Jurkat, Clone E6-1 (cell line): ENCODE results near the gene S100A14. TPM values are rescaled to one million over a fixed set of nuclear protein-coding genes. Genes with fewer than 3 reads are reported as not detected.

ENCODE experiments used
- DNase-seq: peaks from one replicate; pipeline ENCODE4 v3.0.0-alpha.2; 2011; ENCODE audit warnings: low read depth, low spot score
- H3K4me3 ChIP-seq: 2 replicates; pipeline ENCODE4 v1.5.1; 2011; ENCODE audit warnings: mild to moderate bottlenecking, low read length, control low read depth, moderate library complexity
- polyA plus RNA-seq: library from polyadenylated mRNA; unstranded; fragments of >200 nt; gene quantifications from one replicate; pipeline ENCODE4 v1.2.1, GENCODE V29; 2012; ENCODE audit warnings: missing spikeins; ENCODE audit not compliant: insufficient read length, insufficient read depth

The S100A14 gene
- polyA plus RNA-seq, result not detected

DNA sequence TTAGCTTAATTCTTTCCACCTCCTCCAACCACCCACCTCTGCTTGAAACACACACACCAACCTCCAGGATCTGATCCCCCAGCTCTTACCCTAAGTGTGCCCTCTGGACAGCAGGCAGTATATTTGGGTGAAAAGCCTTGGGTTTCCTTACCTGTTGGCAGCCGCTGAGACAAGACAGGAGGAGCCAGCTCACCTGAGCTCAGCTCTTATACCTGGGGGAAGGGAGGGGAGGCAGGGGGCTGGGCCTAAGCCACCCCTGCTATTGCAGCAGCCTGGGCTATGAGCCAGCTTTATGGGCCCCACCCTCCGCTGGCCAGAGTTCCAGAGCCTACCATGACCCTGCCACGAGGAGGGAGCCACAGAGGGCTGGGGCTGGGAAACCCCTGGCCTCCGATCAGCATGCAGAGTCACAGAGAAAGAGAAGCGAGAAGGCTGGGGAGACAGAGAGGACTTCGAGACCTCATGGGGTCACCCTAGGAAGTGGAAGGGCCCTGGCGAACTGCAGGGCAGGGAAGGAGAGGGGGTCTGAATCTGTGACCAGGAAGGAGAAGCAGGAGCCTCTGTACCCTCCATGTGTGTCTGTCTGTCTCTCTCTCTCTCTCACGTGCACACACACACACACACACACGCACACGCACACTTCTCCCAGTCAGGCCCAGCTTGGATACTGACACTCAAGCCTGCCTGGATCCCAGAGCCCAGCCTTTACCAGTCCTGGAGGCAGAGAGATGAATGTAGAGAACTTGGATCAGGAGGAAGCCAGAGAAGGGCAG is at the start of gene S100A14:
S100A14 (minus strand) TSS at position 182 of the 773 bp plus-strand sequence. CDS start 467 bp downstream, outside the sequence.
- H3K4me3 ChIP-seq, result no peak within 1 kb of the TSS
- DNase-seq, result no peak

DNA sequence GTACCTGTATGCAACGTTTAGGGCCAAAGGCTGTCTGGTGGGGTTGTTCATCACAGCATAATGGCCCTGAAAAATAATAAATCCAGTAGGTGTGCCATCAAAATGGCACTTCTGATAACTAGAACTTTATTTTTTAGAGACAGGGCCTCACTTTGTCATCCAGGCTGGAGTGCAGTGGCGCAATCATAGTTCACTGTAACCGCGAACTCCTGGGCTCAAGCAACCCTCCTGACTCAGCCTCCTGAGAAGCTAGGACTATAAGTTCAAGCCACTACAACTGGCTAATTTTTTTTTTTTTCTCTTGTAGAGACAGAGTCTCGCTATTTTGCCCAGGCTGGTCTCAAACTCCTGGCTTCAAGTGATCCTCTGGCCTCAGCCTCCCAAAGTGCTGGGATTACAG is 47.1 kb upstream of the S100A14 start:
- no peak overlapping the region for H3K4me3 ChIP-seq
- DNase-seq, result no peak

DNA sequence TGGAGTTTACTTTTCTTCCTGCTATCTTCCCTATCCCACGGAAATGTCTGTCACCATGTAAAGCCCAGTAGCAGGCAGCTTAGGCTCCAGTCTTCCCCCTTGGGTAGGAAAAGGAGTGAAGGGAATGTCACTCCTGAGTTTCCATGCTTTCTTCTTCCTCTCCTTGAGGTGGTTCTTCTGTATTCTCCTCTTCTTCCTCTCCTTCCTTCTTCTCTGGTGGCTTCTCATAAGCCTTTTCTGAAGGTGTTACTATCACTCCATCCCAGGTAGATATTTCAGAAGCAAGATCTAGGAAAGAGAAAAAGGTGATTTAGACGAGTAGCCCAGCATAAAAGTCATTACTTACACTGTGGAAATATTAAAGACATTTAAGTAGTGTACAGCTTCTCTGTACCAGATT is 46.1 kb upstream of the S100A14 start:
- no peak for DNase-seq
- H3K4me3 ChIP-seq, result no peak overlapping the region

DNA sequence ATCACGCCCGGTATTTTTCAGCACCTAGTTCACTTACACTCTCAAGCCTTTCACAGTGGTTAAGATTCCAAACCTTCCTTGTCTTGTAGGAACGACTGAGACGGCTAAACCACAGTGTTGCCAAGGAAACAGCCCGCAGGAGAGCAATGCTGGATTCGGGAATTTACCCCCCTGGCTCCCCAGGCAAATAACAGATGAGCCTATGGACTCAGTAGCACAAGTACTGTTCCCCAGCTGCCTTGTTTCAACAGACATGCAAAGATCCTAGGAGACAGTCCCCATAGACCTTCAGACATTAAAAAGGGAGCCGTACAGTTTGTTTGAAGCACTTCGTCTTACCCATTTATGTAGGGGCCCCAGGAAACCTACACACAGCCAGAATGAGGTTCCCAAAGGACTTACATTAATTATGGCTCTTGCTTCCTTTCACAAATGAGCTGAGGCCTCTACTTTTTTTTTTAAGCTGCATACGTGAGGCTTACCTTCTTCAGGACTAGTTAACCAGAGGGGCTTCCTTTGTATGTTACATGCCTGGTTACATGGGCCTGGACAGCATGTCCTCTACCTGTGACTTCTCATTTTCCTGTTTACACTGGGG is 45.1 kb upstream of the S100A14 start:
- no peak for DNase-seq
- no peak overlapping the region for H3K4me3 ChIP-seq

DNA sequence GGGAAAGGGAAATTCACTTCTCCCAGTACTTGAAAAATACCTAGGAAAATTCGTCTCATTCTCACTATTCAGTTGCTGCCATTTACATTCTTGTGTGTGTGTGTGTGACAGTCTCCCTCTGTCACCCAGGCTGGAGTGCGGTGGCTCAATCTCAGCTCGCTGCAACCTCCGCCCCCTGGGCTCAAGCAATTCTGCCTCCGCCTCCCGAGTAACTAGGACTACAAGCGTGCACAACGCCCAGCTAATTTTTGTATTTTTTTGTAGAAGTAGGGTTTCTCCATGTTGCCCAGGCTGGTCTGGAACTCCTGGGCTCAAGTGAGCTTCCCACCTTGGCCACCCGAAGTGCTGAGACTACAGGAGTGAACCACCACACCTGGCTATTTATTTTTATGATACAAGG is 43.5 kb upstream of the S100A14 start:
- H3K4me3 ChIP-seq, result peak overlapping the region; percentile 88
- DNase-seq, result no peak

DNA sequence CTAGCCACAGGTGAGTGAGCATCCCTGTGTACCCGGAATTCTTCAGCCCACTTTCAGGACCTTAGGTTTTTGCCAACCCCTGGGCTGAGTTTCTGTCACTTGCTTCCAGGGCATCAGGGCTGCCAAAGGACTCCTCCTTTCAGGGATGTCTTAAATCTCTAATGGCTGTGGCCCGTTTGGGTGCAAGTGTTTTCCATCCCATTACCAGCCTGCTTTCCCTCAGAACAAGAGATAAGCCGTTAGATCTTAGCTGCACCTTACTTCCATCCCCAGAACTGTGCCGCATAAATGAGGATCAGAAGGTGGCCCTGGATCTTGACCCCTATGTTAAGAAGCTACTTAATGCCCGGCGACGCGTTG is 43.0 kb upstream of the S100A14 start:
- H3K4me3 ChIP-seq, result peak overlapping the region; percentile 88
- DNase-seq, result no peak

DNA sequence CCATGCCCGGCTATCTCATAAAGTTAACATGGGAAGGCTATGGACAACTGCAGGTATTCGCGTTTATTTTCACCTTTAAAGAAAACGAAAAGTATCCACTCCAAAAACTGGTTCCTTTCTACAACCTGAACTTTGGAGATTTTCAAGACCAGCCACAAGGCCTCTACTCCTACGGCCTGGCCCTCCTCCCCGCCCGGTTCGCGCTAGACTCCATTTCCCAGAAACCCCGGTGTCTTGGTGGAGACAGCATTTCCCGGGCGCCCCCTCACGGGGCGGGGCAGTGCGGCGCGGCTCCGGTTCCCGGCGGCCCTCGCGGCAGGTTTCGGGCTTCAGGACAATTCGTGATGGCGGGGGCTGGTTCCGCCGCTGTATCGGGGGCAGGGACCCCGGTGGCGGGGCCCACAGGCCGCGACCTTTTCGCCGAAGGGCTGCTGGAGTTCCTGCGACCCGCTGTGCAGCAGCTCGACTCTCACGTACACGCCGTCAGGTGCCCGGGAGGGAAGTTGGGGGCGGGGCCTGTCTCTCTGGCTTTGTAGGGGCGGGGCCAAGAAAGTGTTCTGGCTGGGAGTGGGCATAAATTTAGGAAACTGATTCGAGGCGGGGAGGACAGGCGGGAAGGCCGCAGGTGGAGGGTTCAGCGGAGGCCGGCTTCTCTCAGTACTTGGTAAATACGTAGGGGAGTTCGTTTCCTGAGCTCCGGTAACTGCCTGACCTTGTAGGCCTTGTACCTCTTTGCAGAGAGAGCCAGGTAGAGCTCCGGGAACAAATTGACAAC is 42.5 kb upstream of the S100A14 start, which contains the start of gene SNAPIN:
SNAPIN (plus strand) TSS at position 304 of the 775 bp plus-strand sequence; CDS start at position 345, 41 bp downstream.
- DNase-seq, result peak; percentile 73

DNA sequence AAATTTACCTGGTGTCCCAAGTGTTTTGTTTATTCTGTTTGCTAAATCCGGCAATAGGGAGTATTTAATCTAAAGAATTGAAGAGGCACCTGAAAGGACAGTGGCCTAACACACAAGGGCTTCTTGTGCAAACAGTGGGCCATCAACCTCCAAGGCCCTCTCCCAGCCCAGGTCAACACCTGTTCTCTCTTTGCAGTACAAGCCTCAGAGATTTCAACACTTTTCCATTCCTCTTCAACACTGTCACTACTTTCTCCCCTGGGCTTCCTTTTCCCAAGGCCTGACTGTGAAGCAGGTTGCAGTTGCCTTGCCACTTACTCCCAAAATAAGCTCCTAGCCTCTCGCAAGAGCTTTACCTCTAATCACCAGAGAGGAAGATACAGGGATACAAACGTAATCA is 39.2 kb upstream of the S100A14 start:
- DNase-seq, result no peak
- no peak overlapping the region for H3K4me3 ChIP-seq

More for the DNA sequence above, 42.5 kb upstream of the S100A14 start, which contains the start of gene SNAPIN:
- peak within 1 kb of the TSS; percentile 88 for H3K4me3 ChIP-seq

DNA sequence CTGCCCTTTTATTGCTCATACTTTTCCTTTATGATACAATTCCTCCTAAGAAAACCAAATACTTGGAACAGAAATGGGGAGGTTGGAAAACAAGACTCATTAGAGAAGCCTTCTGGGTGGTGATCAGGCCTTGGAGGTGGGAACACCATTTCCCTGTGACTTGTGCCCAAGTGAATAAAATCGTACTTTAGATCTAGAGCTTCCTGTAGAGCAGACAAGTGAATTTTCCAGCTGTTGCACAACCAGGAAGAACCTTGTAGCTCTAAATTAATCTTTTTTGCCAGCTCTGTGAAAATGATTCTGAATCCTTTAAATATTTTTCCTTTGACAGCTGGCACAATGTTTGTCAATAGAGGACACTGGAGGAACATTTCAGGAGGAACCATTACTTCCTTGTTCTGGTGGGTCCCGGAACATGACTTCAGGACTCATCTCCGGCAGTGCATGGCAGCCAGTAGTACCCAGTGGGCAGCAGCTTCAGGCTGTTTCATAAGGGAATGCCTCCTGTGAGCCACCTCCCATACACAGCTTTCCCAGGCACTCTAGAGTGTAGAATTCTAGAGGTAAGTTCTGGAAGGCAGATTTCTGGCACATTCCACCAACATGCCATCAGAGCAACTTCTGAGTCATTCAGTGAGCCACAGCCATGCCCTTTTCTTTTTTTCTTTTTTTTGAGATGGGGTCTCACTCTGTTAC is 36.8 kb upstream of the S100A14 start:
- no peak overlapping the region for H3K4me3 ChIP-seq
- no peak for DNase-seq

DNA sequence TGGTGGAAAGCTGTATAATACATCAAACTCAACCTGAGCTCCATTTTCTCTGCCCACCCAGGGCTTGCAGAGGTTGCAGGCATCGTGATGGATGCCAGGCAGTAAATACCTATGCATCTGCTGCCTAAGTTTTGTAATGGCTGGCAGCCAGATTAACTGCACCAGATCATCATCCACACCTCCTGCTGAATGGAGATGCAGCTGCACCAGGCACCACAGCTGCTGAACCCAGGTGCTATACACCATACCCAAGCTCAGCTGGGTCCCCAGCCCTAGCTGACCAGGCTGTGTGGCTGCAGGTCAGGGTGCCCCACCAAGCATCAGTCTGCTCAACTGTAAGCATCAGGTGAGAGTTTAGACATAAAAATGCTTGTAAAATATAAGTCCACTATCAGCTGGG is 35.6 kb upstream of the S100A14 start:
- H3K4me3 ChIP-seq, result no peak overlapping the region
- no peak for DNase-seq

DNA sequence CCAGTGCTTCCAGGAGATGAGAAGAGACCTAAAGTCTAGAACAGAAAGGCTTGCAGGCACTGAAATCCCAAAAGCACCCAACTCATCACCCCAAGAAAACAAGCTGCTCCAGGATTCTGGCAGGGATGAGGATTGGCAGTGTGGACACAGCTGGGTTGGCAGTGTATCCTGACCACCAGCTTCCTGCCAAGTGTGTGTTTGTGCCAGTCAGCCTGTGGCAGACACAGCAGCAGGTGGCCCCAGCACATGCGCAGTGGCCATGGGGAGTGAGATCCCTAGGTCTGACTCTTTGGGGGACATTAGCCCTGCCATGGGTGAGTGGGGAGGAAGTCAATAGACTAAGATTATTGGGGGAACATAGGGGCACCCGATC is 33.7 kb upstream of the S100A14 start:
- no peak for DNase-seq
- no peak overlapping the region for H3K4me3 ChIP-seq

DNA sequence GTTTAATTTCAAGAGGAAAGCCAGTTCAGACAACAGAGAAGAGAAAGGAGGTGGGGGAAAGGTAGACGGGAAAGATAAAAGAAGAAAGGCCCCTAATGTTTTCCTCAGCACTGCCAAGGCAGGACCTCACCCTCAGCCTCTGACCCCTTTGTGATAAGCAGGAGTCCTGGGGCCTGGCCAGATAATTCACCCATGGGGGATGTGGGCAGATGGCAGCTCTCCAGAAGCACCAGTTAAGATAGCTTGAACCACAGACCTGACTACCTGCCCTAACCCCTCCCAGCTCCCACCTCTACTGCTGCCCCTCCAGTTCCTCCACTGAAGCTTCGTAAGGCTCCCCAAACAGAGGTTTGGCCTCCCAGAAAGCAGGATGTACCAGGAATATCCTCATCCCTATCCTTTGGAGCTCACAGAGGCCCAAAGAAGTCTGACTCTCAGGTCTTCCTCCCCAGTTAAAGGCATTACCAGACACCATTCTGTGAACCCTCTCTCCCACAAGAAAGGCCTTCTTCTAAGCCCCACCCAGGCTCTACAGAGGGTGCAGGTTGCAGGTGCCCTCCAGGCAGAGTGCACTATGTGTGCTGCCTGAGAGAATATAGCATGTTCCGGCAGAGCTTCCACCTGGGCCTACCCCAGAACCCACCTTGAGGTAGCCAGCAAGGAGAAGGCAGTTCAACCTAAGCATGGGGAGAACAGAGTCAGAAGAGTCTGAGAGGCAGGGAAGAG is 33.2 kb upstream of the S100A14 start:
- peak; percentile 55 for DNase-seq
- no peak overlapping the region for H3K4me3 ChIP-seq

DNA sequence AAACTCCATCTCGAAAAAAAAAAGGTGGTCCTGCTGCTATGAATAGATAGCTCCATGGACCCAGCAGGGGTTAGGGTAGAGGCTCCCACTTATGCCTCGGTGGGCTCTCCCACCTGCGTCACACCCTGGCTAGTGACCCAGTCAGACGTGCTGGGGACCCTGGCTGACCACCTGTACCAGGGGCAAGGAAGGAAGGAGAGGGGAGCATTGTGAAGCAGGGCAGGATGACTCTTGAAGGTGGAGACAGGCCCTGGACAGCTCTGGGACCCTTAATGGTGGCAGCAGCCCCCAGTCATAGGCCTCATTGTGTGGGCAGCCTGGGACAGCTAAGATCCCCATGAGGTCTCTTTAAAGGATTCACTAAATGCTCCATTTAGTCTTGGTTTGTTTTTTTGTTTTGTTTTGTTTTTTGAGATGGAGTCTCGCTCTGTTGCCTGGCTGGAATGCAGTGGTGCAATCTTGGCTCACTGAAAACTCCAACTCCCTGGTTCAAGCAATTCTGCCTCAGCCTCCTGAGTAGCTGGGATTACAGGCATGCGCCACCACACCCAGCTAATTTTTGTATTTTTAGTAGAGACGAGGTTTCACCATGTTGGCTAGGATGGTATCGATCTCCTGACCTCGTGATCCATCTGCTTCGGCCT is 32.0 kb upstream of the S100A14 start:
- no peak overlapping the region for H3K4me3 ChIP-seq
- no peak for DNase-seq

DNA sequence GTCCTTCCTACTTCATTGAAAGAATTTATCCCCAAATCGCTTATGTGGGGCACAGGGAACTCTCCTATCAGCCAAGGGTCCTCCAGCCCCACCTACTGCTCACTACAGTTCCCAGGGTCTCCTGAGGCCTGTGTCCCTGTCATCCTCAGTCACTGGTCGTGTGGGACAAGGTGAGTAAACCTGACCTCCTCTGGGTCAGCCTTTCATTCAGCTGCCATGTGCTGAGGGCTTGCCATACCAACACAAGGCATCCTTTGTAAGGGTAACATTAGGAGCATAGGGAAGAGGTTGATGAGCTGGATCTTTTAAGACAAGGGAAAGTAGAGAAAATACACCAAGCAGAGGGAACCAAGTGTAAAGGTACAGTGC is 31.2 kb upstream of the S100A14 start:
- DNase-seq, result no peak
- no peak overlapping the region for H3K4me3 ChIP-seq

DNA sequence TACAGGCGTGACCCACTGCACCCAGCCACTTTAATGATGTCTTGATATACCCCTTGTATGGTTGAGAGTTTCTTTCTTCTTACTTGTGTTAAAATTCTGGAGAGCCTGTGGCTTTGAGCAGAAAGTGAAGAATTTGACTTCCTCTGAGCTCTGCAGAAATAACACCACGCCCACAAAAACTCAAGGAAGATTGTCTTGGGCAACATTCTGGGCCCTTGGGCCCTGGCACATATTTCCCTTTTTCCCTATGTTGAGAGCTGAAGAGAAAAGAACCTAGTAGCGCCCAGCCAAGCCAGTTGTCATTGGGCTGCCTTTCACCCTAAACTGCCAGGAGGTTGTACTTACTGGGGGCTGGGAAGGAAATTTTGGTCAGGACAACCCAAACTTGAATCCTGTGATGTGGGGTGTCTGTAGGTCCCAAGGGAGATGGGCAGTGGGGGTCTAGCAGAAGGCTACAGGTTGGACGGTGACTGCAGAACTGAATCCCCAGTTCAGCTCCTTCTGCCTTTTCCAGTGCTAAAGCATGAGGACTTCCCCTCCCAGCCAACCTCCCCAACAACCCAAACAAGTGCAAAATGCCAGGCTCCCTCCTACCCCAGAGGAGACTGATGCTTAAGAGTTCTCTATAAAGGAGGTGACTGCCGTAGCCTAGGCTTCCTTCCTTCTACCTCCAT is 30.7 kb upstream of the S100A14 start:
- no peak overlapping the region for H3K4me3 ChIP-seq
- no peak for DNase-seq

DNA sequence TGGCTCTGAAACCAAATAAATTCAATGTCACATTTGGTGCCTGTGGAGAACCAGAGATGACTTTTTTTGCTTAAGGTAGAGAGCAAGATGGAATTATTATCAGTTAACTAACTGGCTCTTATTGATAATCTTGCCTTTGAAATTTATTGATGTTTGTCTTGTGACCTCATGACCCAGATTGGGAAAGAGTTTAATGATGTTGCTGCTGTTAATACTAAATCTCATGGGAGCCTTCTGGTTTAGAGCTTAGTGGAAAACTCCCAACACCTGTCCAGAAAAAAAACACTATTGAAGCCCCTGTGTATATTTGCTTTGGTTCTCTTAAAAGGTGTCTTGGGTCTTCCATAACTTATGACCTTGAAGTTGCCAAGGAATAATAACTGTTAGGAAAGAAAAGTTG is 27.7 kb upstream of the S100A14 start:
- H3K4me3 ChIP-seq, result no peak overlapping the region
- DNase-seq, result no peak

DNA sequence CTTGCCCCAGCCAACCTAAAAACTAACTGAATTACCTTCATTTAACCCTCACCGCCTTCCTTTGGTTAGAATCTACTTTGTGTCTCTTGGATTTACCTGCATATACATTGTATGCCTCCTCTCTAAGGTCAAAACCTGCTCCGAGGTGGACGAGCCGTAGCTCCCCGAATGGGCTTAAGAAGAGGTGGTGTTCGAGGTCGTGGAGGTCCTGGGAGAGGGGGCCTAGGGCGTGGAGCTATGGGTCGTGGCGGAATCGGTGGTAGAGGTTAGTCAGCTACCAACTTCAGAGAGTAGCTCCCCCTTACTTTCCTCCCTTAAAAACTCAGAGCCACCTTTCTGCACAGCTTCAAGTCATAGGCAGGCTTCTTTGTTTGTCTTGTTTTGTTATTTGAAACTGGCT is 27.0 kb upstream of the S100A14 start:
- no peak overlapping the region for H3K4me3 ChIP-seq

DNA sequence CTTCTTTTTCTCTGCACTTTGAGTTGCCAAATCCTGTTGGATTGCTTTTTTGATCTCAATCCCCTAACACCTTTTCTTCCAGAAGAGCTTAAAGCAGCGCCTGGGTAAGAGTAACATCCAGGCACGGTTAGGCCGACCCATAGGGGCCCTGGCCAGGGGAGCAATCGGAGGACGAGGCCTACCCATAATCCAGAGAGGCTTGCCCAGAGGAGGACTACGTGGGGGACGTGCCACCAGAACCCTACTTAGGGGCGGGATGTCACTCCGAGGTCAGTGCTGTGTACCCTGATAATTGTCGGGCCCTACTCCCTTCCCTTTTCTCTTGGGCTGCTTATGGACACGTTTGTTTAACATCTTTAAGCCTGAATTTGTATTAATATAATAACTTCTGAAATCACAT is 26.0 kb upstream of the S100A14 start:
- no peak for DNase-seq

More for the DNA sequence above, 27.0 kb upstream of the S100A14 start:
- DNase-seq, result no peak

More for the DNA sequence above, 26.0 kb upstream of the S100A14 start:
- no peak overlapping the region for H3K4me3 ChIP-seq
